ENCODE data around the gene ROR2. TPM values are rescaled to one million over a fixed set of nuclear protein-coding genes. Genes with fewer than 3 reads are reported as not detected.
"Not testable (repeated sequence)": the region's sequence is repeated elsewhere in the genome, so short reads cannot be mapped to it uniquely, and the experiment has no call there.

Gene ROR2
- total RNA-seq, 1 donor from 2014 or later, result 0.43 TPM

GRCh38 chr9:91659529-91660495 lies 290.2 kb downstream of the ROR2 start:
- intact Hi-C loops (cut with DNase I), result no loop called here
- DNase-seq (no peak), ATAC-seq (ENCODE audit: poor library complexity) (no peak)

- ATAC-seq (ENCODE audit: poor library complexity) (no peak), DNase-seq (no peak)
- intact Hi-C loops (cut with DNase I), result no loop called here
Observed at GRCh38 chr9:91658513-91659105, 291.4 kb downstream of the ROR2 start.

- intact Hi-C loops (cut with DNase I), result no loop called here
- ATAC-seq (ENCODE audit: poor library complexity) (no peak), DNase-seq (no peak)
Observed at GRCh38 chr9:91657501-91657900, 292.5 kb downstream of the ROR2 start.

GRCh38 chr9:91655658-91656057 lies 294.4 kb downstream of the ROR2 start:
- DNase-seq (no peak), ATAC-seq (ENCODE audit: poor library complexity) (no peak)
- intact Hi-C loops (cut with DNase I), result no loop called here

- DNase-seq, result no peak
- no peak for ATAC-seq (ENCODE audit: poor library complexity)
- intact Hi-C loops (cut with DNase I), result no loop called here
Observed at GRCh38 chr9:91655215-91655614, 294.8 kb downstream of the ROR2 start.

- no peak for DNase-seq
- intact Hi-C loops (cut with DNase I), result no loop called here
Observed at GRCh38 chr9:91654527-91654926, 295.5 kb downstream of the ROR2 start.

GRCh38 chr9:91647371-91647770 lies 302.7 kb downstream of the ROR2 start:
- DNase-seq (no peak), ATAC-seq (ENCODE audit: poor library complexity) (no peak)
- intact Hi-C loops (cut with DNase I), result no loop called here

More at GRCh38 chr9:91654527-91654926, 295.5 kb downstream of the ROR2 start:
- ATAC-seq (ENCODE audit: poor library complexity), result no peak

GRCh38 chr9:91646702-91647101 lies 303.3 kb downstream of the ROR2 start:
- intact Hi-C loops (cut with DNase I), result no loop called here
- DNase-seq, result no peak
- ATAC-seq (ENCODE audit: poor library complexity), result no peak

- no peak for DNase-seq
- no peak for ATAC-seq (ENCODE audit: poor library complexity)
- intact Hi-C loops (cut with DNase I), result no loop called here
Observed at GRCh38 chr9:91644433-91644832, 305.6 kb downstream of the ROR2 start.

GRCh38 chr9:91643481-91644077 lies 306.4 kb downstream of the ROR2 start:
- intact Hi-C loops (cut with DNase I), result no loop called here
- DNase-seq, result no peak
- no peak for ATAC-seq (ENCODE audit: poor library complexity)

- DNase-seq (no peak), ATAC-seq (ENCODE audit: poor library complexity) (no peak)
- intact Hi-C loops (cut with DNase I), result no loop called here
Observed at GRCh38 chr9:91642771-91643170, 307.3 kb downstream of the ROR2 start.

GRCh38 chr9:91640428-91640827 lies 309.6 kb downstream of the ROR2 start:
- ATAC-seq (ENCODE audit: poor library complexity) (no peak), DNase-seq (no peak)
- intact Hi-C loops (cut with DNase I), result no loop called here

GRCh38 chr9:91639054-91639453 lies 311.0 kb downstream of the ROR2 start:
- intact Hi-C loops (cut with DNase I), result no loop called here
- DNase-seq, result no peak
- ATAC-seq (ENCODE audit: poor library complexity), result no peak

- ATAC-seq (ENCODE audit: poor library complexity); DNase-seq; intact Hi-C loops (cut with DNase I): not testable (repeated sequence)
Observed at GRCh38 chr9:91634832-91635231, 315.2 kb downstream of the ROR2 start.

- ATAC-seq (ENCODE audit: poor library complexity), result no peak
- DNase-seq, result no peak
- intact Hi-C loops (cut with DNase I), result no loop called here
Observed at GRCh38 chr9:91629718-91630117, 320.3 kb downstream of the ROR2 start.

- ATAC-seq (ENCODE audit: poor library complexity) (no peak), DNase-seq (no peak)
- intact Hi-C loops (cut with DNase I), result no loop called here
Observed at GRCh38 chr9:91628892-91629291, 321.1 kb downstream of the ROR2 start.

- DNase-seq, result no peak
- intact Hi-C loops (cut with DNase I), result no loop called here
- ATAC-seq (ENCODE audit: poor library complexity), result no peak
Observed at GRCh38 chr9:91625331-91625730, 324.7 kb downstream of the ROR2 start.

GRCh38 chr9:91623004-91623403 lies 327.0 kb downstream of the ROR2 start:
- intact Hi-C loops (cut with DNase I), result no loop called here
- DNase-seq (no peak), ATAC-seq (ENCODE audit: poor library complexity) (no peak)

- ATAC-seq (ENCODE audit: poor library complexity); DNase-seq; intact Hi-C loops (cut with DNase I): not testable (repeated sequence)
Observed at GRCh38 chr9:91622121-91622520, 327.9 kb downstream of the ROR2 start.

- ATAC-seq (ENCODE audit: poor library complexity); DNase-seq; intact Hi-C loops (cut with DNase I): not testable (repeated sequence)
Observed at GRCh38 chr9:91614044-91614443, 336.0 kb downstream of the ROR2 start.

Data from Right ventricle myocardium superior (tissue), 1 donor.